ENCODE data around the gene CR1. TPM values are rescaled to one million over a fixed set of nuclear protein-coding genes. Genes with fewer than 3 reads are reported as not detected.
"Not testable (repeated sequence)": the region's sequence is repeated elsewhere in the genome, so short reads cannot be mapped to it uniquely, and the experiment has no call there.

Gene CR1
- total and polyA plus RNA-seq, 7 experiments from 2014 or later: 0.19 to 50.1 (median 4.3) TPM

DNA sequence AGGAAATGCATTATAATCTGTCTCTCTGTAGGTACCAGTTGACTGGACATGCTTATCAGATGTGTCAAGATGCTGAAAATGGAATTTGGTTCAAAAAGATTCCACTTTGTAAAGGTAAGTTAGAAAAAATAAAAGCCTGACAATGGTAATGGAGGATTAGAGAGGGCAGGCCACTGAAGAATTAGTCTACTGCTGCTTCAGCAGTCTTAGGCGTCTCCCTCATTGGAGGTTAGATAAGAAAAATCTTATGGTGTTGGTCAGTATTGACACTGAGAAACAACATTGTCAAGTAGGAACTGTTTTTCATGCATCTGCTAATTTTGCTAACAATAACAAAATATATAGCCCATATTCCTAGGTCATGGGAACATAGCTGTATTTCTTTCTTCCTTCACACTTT lies 21.7 kb upstream of the CR1 start:
- POLR2A ChIA-PET: no interaction called here
- Mint-ChIP-seq H3K4me1 (peaks cover 0 to 22% (median 16%) of the 10 kb centered on the region in 7 donors), H3K36me3 (peaks cover 0 to 9% (median 4%) of the 10 kb centered on the region in 5 donors), H3K9me3 (peaks cover 0 to 4% (median 0%) of the 10 kb centered on the region in 11 donors), H3K4me3 (no peak overlapping the region), H3K27ac (no peak overlapping the region), H3K27me3 (peaks cover 0 to 10% (median 0%) of the 10 kb centered on the region in 5 donors)
- Histone ChIP-seq H3K36me3 (ENCODE audit: control insufficient read depth in 2 of 3, insufficient read depth in 3 of 3, low read length in 3 of 3) (no peaks in the 10 kb centered on the region), H3K4me1 (ENCODE audit: control insufficient read depth in 2 of 2, insufficient read depth in 2 of 2, low read length in 2 of 2) (peaks cover 0 to 14% of the 10 kb centered on the region in 2 donors), H3K27me3 (ENCODE audit: control insufficient read depth in 2 of 2, insufficient read depth in 2 of 2, low read length in 2 of 2) (no peaks in the 10 kb centered on the region), H3K9me3 (ENCODE audit: control insufficient read depth in 2 of 3, low read length in 3 of 3) (no peaks in the 10 kb centered on the region), H3K27ac (ENCODE audit: low read depth, low read length) (no peak overlapping the region), H3K4me3 (ENCODE audit: low read length) (no peak overlapping the region)
- intact Hi-C loops (cut with micrococcal nuclease): no loop called here
- CTCF ChIA-PET: no interaction called here
- no peak for ATAC-seq
- no peak for DNase-seq

DNA sequence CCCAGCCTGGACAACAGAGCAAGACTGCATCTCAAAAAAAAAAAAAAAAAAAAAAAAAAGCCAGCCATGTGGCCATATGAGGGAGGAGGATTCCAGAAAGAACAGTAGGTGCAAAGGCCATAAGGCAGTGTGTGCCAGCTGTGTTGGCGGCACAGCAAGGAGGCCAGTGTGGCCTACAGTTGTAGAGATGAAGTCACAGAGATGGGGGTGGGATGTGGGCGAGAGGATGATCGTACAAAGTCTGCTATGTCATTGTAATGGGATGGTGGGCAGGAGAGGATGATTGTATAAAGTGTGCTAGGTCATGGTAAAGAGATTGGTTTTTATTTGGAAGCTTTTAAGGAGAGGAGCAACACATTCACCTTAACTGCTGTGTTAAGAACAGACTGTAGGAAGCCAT lies 9.8 kb upstream of the CR1 start:
- Histone ChIP-seq H3K4me3 (ENCODE audit: low read length) (no peak overlapping the region), H3K4me1 (ENCODE audit: control insufficient read depth in 2 of 2, insufficient read depth in 2 of 2, low read length in 2 of 2) (no peaks in the 10 kb centered on the region), H3K36me3 (ENCODE audit: control insufficient read depth in 2 of 3, insufficient read depth in 3 of 3, low read length in 3 of 3) (no peaks in the 10 kb centered on the region), H3K27me3 (ENCODE audit: control insufficient read depth in 2 of 2, insufficient read depth in 2 of 2, low read length in 2 of 2) (peaks cover 0 to 3% of the 10 kb centered on the region in 2 donors), H3K9me3 (ENCODE audit: control insufficient read depth in 2 of 3, low read length in 3 of 3) (no peaks in the 10 kb centered on the region), H3K27ac (ENCODE audit: low read depth, low read length) (no peak overlapping the region)
- Mint-ChIP-seq H3K27ac (no peak overlapping the region), H3K4me1 (peaks cover 0 to 6% (median 0%) of the 10 kb centered on the region in 7 donors), H3K4me3 (no peak overlapping the region), H3K36me3 (peaks cover 0 to 9% (median 0%) of the 10 kb centered on the region in 5 donors), H3K9me3 (peaks cover 0 to 1% (median 0%) of the 10 kb centered on the region in 11 donors), H3K27me3 (peaks cover 0 to 18% (median 0%) of the 10 kb centered on the region in 5 donors)
- ChIA-PET POLR2A (no interaction called here), CTCF (no interaction called here)
- ATAC-seq (no peak), DNase-seq (no peak)
- intact Hi-C loops (cut with micrococcal nuclease): no loop called here

DNA sequence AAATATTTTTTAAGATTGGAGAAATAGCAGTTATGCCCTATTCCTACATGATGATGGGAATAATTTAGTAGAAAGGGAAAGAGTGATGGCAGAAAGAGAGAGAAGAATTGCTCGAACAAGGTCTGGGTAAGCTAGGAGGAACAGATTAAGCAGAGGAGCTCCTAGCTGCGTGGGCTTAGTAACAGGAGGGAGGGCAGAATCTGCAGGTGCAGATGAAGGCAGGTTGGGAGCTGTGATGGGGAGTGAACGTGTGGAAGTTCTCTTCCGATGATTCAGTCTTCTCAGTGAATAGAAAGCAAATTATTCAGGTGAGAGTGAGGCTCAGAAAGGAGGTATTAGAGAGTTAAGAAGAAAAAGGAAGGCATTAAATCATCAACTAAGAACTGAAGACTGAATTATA lies 8.3 kb upstream of the CR1 start:
- ChIA-PET CTCF (interaction anchor here (0.6 kb wide), 1 partner anchor 335 kb away, joined by 3 read pairs; no protein-coding TSS in a partner anchor), POLR2A (interaction anchor here (1.1 kb wide), 2 partner anchors 20 to 190 kb away, joined by 3 read pairs; no protein-coding TSS in a partner anchor)
- H3K4me3 Mint-ChIP-seq: no peak overlapping the region
- intact Hi-C loops (cut with micrococcal nuclease): no loop called here
- H3K9me3 Mint-ChIP-seq: peaks cover 0 to 1% (median 0%) of the 10 kb centered on the region in 11 donors
- no peaks in the 10 kb centered on the region for H3K4me1 ChIP-seq (ENCODE audit: control insufficient read depth in 2 of 2, insufficient read depth in 2 of 2, low read length in 2 of 2)
- peak overlapping the region in 3 of 9 donors; percentile 1 to 29 (median 8) for H3K27ac Mint-ChIP-seq
- peaks cover 0 to 6% (median 0%) of the 10 kb centered on the region in 7 donors for H3K4me1 Mint-ChIP-seq
- no peak overlapping the region for H3K4me3 ChIP-seq (ENCODE audit: low read length)
- peaks cover 0 to 5% (median 0%) of the 10 kb centered on the region in 5 donors for H3K36me3 Mint-ChIP-seq
- no peaks in the 10 kb centered on the region for H3K9me3 ChIP-seq (ENCODE audit: control insufficient read depth in 2 of 3, low read length in 3 of 3)
- H3K36me3 ChIP-seq (ENCODE audit: control insufficient read depth in 2 of 3, insufficient read depth in 3 of 3, low read length in 3 of 3): no peaks in the 10 kb centered on the region
- ATAC-seq (no peak), DNase-seq (no peak)
- no peak overlapping the region for H3K27ac ChIP-seq (ENCODE audit: low read depth, low read length)
- H3K27me3 Mint-ChIP-seq: peaks cover 0 to 18% (median 0%) of the 10 kb centered on the region in 5 donors
- H3K27me3 ChIP-seq (ENCODE audit: control insufficient read depth in 2 of 2, insufficient read depth in 2 of 2, low read length in 2 of 2): peaks cover 0 to 3% of the 10 kb centered on the region in 2 donors

DNA sequence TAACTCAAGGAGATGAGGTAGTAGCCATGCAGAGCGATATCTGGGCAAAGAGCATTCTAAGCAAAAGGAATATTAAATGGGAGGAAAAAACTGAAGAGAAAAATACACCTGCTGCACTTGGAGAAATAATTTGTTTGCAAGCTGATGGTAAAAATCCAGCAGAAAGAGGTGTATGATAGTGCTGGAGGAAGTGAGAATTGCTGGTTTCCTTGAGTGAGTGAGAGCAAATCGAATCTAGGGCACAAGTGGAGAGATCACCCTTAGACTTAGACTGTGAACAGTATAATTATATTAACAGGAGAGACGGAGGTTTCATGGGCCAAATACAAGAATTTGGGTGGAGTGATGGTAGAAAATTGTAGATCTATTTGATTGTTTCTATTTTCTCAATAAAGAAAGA lies 2.7 kb upstream of the CR1 start:
- POLR2A ChIA-PET: no interaction called here
- Mint-ChIP-seq H3K4me3 (no peak overlapping the region), H3K36me3 (no peaks in the 10 kb centered on the region), H3K27me3 (peaks cover 5 to 29% (median 14%) of the 10 kb centered on the region in 5 donors), H3K9me3 (peaks cover 0 to 2% (median 0%) of the 10 kb centered on the region in 11 donors), H3K27ac (no peak overlapping the region), H3K4me1 (peaks cover 6 to 17% (median 8%) of the 10 kb centered on the region in 7 donors)
- no peaks in the 10 kb centered on the region for H3K36me3 ChIP-seq (ENCODE audit: control insufficient read depth in 2 of 3, insufficient read depth in 3 of 3, low read length in 3 of 3)
- CTCF ChIA-PET: no interaction called here
- no peak overlapping the region for H3K27ac ChIP-seq (ENCODE audit: low read depth, low read length)
- H3K4me3 ChIP-seq (ENCODE audit: low read length): no peak overlapping the region
- ATAC-seq (no peak), DNase-seq (no peak)
- intact Hi-C loops (cut with micrococcal nuclease): no loop called here
- H3K4me1 ChIP-seq (ENCODE audit: control insufficient read depth in 2 of 2, insufficient read depth in 2 of 2, low read length in 2 of 2): peaks cover 0 to 6% of the 10 kb centered on the region in 2 donors
- peaks cover 0 to 3% of the 10 kb centered on the region in 2 donors for H3K27me3 ChIP-seq (ENCODE audit: control insufficient read depth in 2 of 2, insufficient read depth in 2 of 2, low read length in 2 of 2)
- H3K9me3 ChIP-seq (ENCODE audit: control insufficient read depth in 2 of 3, low read length in 3 of 3): no peaks in the 10 kb centered on the region

DNA sequence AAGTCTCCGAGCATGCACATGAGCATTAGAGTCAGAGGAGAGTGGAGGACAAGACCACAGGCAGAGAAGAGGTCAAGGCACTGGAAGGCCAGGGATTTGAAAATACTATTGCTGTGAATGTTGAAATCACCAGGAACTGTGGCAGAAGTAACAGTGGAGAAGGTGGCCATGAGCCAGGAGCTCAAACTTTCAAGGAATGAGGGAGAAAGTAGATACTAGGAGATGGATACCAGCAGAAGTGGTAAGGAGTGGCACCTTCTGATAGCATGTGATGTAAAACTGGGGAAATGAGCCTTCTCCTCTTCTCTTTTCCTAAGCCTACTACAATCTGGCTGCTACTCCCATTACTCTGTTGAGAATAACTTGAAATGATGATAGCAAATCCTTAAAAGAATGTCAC lies 1.8 kb upstream of the CR1 start:
- DNase-seq (no peak), ATAC-seq (no peak)
- ChIA-PET CTCF (no interaction called here), POLR2A (interaction anchor here (0.6 kb wide), 1 partner anchor 75 kb away, joined by 3 read pairs; no protein-coding TSS in a partner anchor)
- Mint-ChIP-seq H3K4me1 (peaks cover 6 to 17% (median 8%) of the 10 kb centered on the region in 7 donors), H3K4me3 (no peak overlapping the region), H3K9me3 (peaks cover 0 to 2% (median 0%) of the 10 kb centered on the region in 11 donors), H3K27ac (no peak overlapping the region), H3K36me3 (no peaks in the 10 kb centered on the region), H3K27me3 (peaks cover 5 to 32% (median 14%) of the 10 kb centered on the region in 5 donors)
- H3K9me3 ChIP-seq (ENCODE audit: control insufficient read depth in 2 of 3, low read length in 3 of 3): no peaks in the 10 kb centered on the region
- H3K27ac ChIP-seq (ENCODE audit: low read depth, low read length): no peak overlapping the region
- no peaks in the 10 kb centered on the region for H3K36me3 ChIP-seq (ENCODE audit: control insufficient read depth in 2 of 3, insufficient read depth in 3 of 3, low read length in 3 of 3)
- peaks cover 0 to 3% of the 10 kb centered on the region in 2 donors for H3K27me3 ChIP-seq (ENCODE audit: control insufficient read depth in 2 of 2, insufficient read depth in 2 of 2, low read length in 2 of 2)
- no peak overlapping the region for H3K4me3 ChIP-seq (ENCODE audit: low read length)
- intact Hi-C loops (cut with micrococcal nuclease): no loop called here
- peaks cover 0 to 6% of the 10 kb centered on the region in 2 donors for H3K4me1 ChIP-seq (ENCODE audit: control insufficient read depth in 2 of 2, insufficient read depth in 2 of 2, low read length in 2 of 2)

DNA sequence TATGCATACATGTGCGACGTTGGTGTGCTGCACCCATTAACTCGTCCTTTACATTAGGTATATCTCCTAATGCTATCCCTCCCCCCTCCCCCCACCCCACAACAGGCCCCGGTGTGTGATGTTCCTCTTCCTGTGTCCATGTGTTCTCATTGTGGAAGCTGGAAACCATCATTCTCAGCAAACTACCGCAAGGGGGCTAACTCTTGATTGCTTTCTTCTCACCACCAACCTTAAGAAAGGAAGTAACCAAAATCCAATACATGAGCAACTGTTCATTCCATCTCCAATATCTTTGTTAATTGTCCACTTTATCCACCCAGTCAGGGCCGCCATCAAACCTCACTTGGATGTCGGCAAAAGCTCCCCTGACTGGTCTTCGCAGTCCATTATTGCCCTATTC lies 676 bp upstream of the CR1 start:
- H3K9me3 ChIP-seq (ENCODE audit: control insufficient read depth in 2 of 3, low read length in 3 of 3); DNase-seq; H3K27me3 ChIP-seq (ENCODE audit: control insufficient read depth in 2 of 2, insufficient read depth in 2 of 2, low read length in 2 of 2); H3K27ac ChIP-seq (ENCODE audit: low read depth, low read length); H3K9me3 Mint-ChIP-seq; H3K4me3 ChIP-seq (ENCODE audit: low read length); CTCF ChIA-PET; ATAC-seq; H3K36me3 ChIP-seq (ENCODE audit: control insufficient read depth in 2 of 3, insufficient read depth in 3 of 3, low read length in 3 of 3); H3K36me3 Mint-ChIP-seq; H3K4me1 ChIP-seq (ENCODE audit: control insufficient read depth in 2 of 2, insufficient read depth in 2 of 2, low read length in 2 of 2): not testable (repeated sequence)
- peaks cover 5 to 36% (median 17%) of the 10 kb centered on the region in 5 donors for H3K27me3 Mint-ChIP-seq
- peak overlapping the region in 3 of 9 donors; percentile 34 to 73 (median 56) for H3K27ac Mint-ChIP-seq
- POLR2A ChIA-PET: interaction anchor here (0.6 to 0.8 kb wide), 3 partner anchors 78 to 391 kb away, joined by 3 read pairs; partner anchors contain the start of gene C4BPA
- intact Hi-C loops (cut with micrococcal nuclease): loop anchor here in 1 of 2 donors (5.0 kb wide), 1 partner anchor 158 kb away; no protein-coding TSS in a partner anchor
- H3K4me3 Mint-ChIP-seq: peak overlapping the region in 9 of 10 donors; percentile 76 to 89 (median 85)
- H3K4me1 Mint-ChIP-seq: peaks cover 6 to 17% (median 11%) of the 10 kb centered on the region in 7 donors
